ENCODE results near the gene SAP30BP.

Gene SAP30BP

DNA sequence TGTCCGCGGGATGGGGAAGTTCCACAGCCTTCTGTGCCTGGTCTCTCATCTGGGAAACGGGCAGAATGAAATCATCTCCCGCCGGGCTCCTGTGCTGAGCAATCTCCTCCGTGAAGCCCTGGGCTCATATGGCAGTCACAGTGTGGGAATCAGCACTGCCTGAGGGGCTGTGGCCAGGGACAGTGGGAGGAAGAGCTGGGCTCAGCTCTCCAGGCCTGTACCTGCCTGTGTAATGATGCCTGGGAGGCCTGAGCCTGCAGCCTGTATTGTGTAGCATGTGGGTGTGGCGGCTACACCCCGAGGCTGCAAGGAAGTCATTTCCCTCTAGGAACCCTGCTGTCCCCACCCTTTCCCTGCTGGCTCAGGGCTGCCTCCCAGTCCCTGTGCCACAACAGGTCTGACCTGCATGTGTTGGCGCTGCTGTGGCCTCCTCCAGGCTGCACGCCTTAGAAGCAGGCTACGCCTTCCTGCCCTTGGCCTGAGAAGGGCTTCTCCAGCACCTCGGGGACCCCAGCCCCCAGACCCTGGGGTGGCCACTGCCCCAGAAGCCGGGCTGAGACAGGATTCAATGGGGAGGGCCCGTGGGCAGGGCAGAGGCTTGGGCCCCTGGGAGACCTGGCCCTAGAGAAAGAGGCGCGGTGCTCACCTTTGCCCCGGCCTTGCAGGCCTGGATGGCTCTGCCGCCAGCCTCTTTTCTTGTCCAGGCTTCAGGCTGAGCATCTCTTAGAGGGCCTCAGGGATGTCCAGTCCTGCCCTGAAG lies 56.2 kb downstream of the SAP30BP start:
- peaks cover 45% of the 10 kb centered on the region for H3K27me3 ChIP-seq (ENCODE audit: control insufficient read depth, insufficient read depth, low read length, poor library complexity, severe bottlenecking)
- no peaks in the 10 kb centered on the region for H3K4me1 ChIP-seq (ENCODE audit: control insufficient read depth, insufficient read depth, low read length)
- WGBS, 2 experiments = 86 to 88% methylated on average over 18 of the region's 18 CpGs
- no peaks in the 10 kb centered on the region for H3K36me3 ChIP-seq (ENCODE audit: control insufficient read depth, insufficient read depth, low read length)
- no peak overlapping the region for H3K27ac ChIP-seq (ENCODE audit: insufficient read depth, low read depth, low read length, poor library complexity, severe bottlenecking)
- H3K4me3 ChIP-seq (ENCODE audit: insufficient read depth, low read depth, low read length) = no peak overlapping the region
- no peaks in the 10 kb centered on the region for H3K9me3 ChIP-seq (ENCODE audit: control insufficient read depth, low read length)

DNA sequence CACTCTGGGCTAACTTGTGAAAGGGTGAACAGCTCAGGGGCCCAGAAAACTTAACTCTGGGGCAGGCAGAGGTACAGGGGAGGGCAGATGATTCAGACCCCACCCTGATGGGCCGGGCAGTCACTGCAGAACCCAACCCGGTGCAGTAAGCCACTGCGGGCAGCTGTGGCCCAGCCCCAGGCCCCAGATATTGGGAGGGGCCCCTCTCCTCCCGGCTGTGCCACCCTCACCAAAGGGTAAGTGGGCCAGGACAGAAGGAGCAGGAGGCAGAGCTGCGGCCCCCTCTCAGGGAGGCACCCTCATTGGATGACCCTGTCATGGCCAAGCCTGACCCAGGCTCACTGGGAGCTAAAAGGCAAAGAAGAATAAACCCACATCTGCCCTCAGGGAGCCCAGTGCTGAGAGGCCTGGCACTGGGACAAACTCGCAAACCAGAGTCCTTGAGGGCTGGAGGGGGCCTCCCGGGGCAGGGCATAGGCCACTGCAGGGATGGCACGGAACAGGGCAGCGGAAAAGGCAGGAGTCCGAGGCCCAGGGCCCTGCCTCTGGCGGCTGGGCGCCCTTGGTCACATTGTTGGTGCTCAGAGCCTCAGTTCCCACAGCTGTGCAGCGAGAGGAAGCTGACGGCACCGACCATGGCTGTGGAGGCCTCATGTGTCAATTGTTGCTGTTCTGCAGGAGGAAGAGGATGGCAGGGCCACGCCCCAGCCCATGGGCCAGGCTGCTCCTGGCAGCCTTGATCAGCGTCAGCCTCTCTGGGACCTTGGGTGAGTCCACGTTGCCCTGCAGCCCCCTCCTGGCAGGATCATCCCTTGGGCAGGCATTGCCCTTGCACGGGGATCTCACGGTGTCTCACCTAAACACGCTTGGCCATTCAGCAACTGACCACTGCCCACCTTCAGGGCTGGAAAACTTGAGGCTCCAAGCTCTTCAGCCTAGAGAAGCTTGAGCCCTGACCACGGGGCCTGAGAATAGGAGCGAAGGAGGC lies 57.2 kb downstream of the SAP30BP start:
- H3K4me3 ChIP-seq (ENCODE audit: insufficient read depth, low read depth, low read length) = no peak overlapping the region
- H3K36me3 ChIP-seq (ENCODE audit: control insufficient read depth, insufficient read depth, low read length) = no peaks in the 10 kb centered on the region
- no peaks in the 10 kb centered on the region for H3K4me1 ChIP-seq (ENCODE audit: control insufficient read depth, insufficient read depth, low read length)
- no peaks in the 10 kb centered on the region for H3K9me3 ChIP-seq (ENCODE audit: control insufficient read depth, low read length)
- WGBS, 2 experiments = 90 to 92% methylated on average over 23 of the region's 23 CpGs
- H3K27me3 ChIP-seq (ENCODE audit: control insufficient read depth, insufficient read depth, low read length, poor library complexity, severe bottlenecking) = peaks cover 36% of the 10 kb centered on the region
- no peak overlapping the region for H3K27ac ChIP-seq (ENCODE audit: insufficient read depth, low read depth, low read length, poor library complexity, severe bottlenecking)

DNA sequence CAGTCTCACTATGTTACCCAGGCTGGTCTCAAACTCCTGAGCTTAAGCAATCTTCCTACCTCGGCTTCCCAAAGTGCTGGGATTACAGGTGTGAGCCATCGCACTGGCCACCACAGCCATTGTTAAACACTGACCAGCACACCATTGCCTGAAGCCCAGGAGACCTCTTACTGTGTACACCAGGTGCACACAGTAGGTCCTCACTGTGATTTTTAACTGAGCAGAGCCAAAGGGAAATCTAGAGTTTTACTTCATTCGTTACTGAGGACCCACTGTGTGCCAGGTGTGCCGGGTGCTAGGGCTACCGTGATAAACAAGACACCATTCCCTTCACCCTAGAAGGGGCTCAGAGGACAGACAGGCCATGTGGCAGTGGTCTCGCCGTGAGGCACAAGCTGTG lies 58.4 kb downstream of the SAP30BP start:
- Histone ChIP-seq H3K4me3 (ENCODE audit: insufficient read depth, low read depth, low read length) (no peak overlapping the region), H3K9me3 (ENCODE audit: control insufficient read depth, low read length) (no peaks in the 10 kb centered on the region), H3K36me3 (ENCODE audit: control insufficient read depth, insufficient read depth, low read length) (no peaks in the 10 kb centered on the region), H3K4me1 (ENCODE audit: control insufficient read depth, insufficient read depth, low read length) (no peaks in the 10 kb centered on the region), H3K27ac (ENCODE audit: insufficient read depth, low read depth, low read length, poor library complexity, severe bottlenecking) (no peak overlapping the region), H3K27me3 (ENCODE audit: control insufficient read depth, insufficient read depth, low read length, poor library complexity, severe bottlenecking) (peaks cover 24% of the 10 kb centered on the region)
- WGBS, 2 experiments = 94 to 96% methylated on average over 7 of the region's 7 CpGs

DNA sequence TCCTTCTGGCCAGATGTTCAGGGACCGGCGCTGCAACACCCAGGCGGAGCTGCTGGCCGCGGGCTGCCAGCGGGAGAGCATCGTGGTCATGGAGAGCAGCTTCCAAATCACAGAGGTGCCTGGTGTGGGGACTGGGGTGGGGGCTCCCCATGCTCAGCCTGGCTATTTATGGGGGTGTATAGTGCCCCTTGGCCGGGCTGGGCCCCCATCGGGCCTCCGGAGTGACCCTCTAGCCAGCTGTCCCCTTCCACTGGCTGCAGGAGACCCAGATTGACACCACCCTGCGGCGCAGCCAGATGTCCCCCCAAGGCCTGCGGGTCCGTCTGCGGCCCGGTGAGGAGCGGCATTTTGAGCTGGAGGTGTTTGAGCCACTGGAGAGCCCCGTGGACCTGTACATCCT lies 60.3 kb downstream of the SAP30BP start:
- H3K4me1 ChIP-seq (ENCODE audit: control insufficient read depth, insufficient read depth, low read length) = no peaks in the 10 kb centered on the region
- peaks cover 5% of the 10 kb centered on the region for H3K27me3 ChIP-seq (ENCODE audit: control insufficient read depth, insufficient read depth, low read length, poor library complexity, severe bottlenecking)
- H3K4me3 ChIP-seq (ENCODE audit: insufficient read depth, low read depth, low read length) = no peak overlapping the region
- H3K36me3 ChIP-seq (ENCODE audit: control insufficient read depth, insufficient read depth, low read length) = no peaks in the 10 kb centered on the region
- no peak overlapping the region for H3K27ac ChIP-seq (ENCODE audit: insufficient read depth, low read depth, low read length, poor library complexity, severe bottlenecking)
- no peaks in the 10 kb centered on the region for H3K9me3 ChIP-seq (ENCODE audit: control insufficient read depth, low read length)
- WGBS, 2 experiments = 93 to 95% methylated on average over 18 of the region's 18 CpGs

DNA sequence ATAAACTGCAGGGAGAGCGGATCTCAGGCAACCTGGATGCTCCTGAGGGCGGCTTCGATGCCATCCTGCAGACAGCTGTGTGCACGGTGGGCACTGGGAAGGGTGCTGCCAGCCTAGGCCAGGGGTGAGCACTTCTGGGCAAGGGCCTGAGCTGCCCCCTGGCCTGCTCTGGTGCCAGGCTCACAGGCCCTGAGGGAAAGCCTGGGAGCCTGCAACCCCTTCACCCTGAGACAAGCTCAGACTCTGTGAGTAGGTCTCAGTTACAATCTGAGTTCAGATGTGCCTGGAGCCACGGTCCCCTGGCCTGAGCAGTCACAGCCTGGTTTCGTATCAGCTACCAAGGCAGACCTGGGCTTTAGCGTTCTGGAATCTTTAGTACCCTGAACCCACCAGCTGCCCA lies 62.2 kb downstream of the SAP30BP start:
- Histone ChIP-seq H3K4me1 (ENCODE audit: control insufficient read depth, insufficient read depth, low read length) (no peaks in the 10 kb centered on the region), H3K27me3 (ENCODE audit: control insufficient read depth, insufficient read depth, low read length, poor library complexity, severe bottlenecking) (no peaks in the 10 kb centered on the region), H3K27ac (ENCODE audit: insufficient read depth, low read depth, low read length, poor library complexity, severe bottlenecking) (no peak overlapping the region), H3K4me3 (ENCODE audit: insufficient read depth, low read depth, low read length) (no peak overlapping the region), H3K9me3 (ENCODE audit: control insufficient read depth, low read length) (no peaks in the 10 kb centered on the region), H3K36me3 (ENCODE audit: control insufficient read depth, insufficient read depth, low read length) (no peaks in the 10 kb centered on the region)
- WGBS, 2 experiments = 95% methylated on average over 7 of the region's 7 CpGs

DNA sequence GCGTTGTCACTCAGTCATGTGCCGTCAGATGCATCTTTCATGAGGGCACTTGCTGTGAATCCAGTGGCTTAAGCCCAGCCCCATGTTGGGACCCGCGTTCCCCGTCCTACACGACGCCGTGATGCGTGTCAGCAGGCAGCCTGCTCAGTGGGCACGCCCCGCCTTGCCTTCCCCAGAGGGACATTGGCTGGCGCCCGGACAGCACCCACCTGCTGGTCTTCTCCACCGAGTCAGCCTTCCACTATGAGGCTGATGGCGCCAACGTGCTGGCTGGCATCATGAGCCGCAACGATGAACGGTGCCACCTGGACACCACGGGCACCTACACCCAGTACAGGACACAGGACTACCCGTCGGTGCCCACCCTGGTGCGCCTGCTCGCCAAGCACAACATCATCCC lies 62.9 kb downstream of the SAP30BP start:
- Histone ChIP-seq H3K4me3 (ENCODE audit: insufficient read depth, low read depth, low read length) (no peak overlapping the region), H3K27ac (ENCODE audit: insufficient read depth, low read depth, low read length, poor library complexity, severe bottlenecking) (no peak overlapping the region), H3K9me3 (ENCODE audit: control insufficient read depth, low read length) (no peaks in the 10 kb centered on the region), H3K36me3 (ENCODE audit: control insufficient read depth, insufficient read depth, low read length) (no peaks in the 10 kb centered on the region), H3K4me1 (ENCODE audit: control insufficient read depth, insufficient read depth, low read length) (no peaks in the 10 kb centered on the region), H3K27me3 (ENCODE audit: control insufficient read depth, insufficient read depth, low read length, poor library complexity, severe bottlenecking) (no peaks in the 10 kb centered on the region)
- WGBS, 2 experiments = 95 to 96% methylated on average over 24 of the region's 24 CpGs

DNA sequence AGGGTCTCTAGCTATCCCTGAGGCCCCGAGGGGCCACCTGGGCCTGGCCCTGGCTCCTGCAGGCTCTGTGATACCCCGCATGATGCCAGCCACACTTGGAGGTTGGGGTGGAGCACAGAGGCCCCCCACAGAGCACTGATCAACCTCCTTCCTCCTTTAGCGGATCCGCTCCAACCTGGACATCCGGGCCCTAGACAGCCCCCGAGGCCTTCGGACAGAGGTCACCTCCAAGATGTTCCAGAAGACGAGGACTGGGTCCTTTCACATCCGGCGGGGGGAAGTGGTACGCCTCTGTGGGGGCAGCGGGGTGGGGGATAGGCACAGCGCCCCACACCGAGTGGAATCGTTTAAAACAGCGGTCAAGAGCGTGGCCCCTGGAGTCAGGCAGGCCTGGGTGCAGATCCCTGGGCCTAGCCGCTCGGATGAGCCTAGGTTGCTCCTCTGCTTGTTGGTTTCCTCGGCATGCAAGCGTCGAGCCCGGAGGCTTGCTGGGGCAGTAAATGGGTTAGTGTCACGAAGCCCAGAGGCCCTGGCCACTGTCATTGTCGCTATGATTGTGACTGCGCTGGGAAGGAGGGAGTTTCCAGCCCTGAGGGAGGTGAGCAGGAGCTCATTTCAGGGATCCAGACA lies 64.1 kb downstream of the SAP30BP start:
- Histone ChIP-seq H3K4me1 (ENCODE audit: control insufficient read depth, insufficient read depth, low read length) (no peaks in the 10 kb centered on the region), H3K9me3 (ENCODE audit: control insufficient read depth, low read length) (no peaks in the 10 kb centered on the region), H3K27me3 (ENCODE audit: control insufficient read depth, insufficient read depth, low read length, poor library complexity, severe bottlenecking) (no peaks in the 10 kb centered on the region), H3K36me3 (ENCODE audit: control insufficient read depth, insufficient read depth, low read length) (no peaks in the 10 kb centered on the region), H3K27ac (ENCODE audit: insufficient read depth, low read depth, low read length, poor library complexity, severe bottlenecking) (no peak overlapping the region), H3K4me3 (ENCODE audit: insufficient read depth, low read depth, low read length) (no peak overlapping the region)
- 93 to 95% methylated on average over 26 of the region's 26 CpGs for WGBS, 2 experiments

DNA sequence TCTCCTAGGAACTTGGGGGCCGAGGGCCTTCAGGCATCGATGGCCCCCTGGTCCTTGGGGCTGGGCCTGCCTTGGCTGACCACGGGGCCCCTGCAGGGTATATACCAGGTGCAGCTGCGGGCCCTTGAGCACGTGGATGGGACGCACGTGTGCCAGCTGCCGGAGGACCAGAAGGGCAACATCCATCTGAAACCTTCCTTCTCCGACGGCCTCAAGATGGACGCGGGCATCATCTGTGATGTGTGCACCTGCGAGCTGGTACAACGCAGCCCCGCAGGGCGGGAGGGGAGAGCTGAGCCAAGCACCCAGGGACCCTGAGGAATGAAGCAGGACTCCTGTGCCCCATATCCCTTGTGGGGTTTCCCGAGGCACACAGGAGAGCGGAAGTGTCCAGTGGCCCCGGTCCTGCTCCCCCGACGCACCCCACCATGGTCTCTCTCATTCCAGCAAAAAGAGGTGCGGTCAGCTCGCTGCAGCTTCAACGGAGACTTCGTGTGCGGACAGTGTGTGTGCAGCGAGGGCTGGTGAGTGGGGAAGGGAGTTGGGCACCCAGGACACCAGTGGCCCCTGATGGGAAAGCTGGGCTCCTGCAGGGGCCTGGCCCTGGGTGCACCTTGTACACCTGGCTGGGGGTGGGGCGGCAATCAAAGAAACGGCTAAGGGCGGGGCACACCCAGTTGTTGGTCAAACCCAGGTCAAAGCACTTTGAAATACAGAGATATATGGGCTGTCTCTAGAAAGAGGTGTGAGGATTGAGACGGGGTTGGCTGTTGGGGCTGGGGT lies 64.8 kb downstream of the SAP30BP start:
- Histone ChIP-seq H3K4me3 (ENCODE audit: insufficient read depth, low read depth, low read length) (no peak overlapping the region), H3K9me3 (ENCODE audit: control insufficient read depth, low read length) (no peaks in the 10 kb centered on the region), H3K4me1 (ENCODE audit: control insufficient read depth, insufficient read depth, low read length) (no peaks in the 10 kb centered on the region), H3K36me3 (ENCODE audit: control insufficient read depth, insufficient read depth, low read length) (no peaks in the 10 kb centered on the region), H3K27ac (ENCODE audit: insufficient read depth, low read depth, low read length, poor library complexity, severe bottlenecking) (no peak overlapping the region), H3K27me3 (ENCODE audit: control insufficient read depth, insufficient read depth, low read length, poor library complexity, severe bottlenecking) (no peaks in the 10 kb centered on the region)
- WGBS, 2 experiments = 95% methylated on average over 31 of the region's 31 CpGs

DNA sequence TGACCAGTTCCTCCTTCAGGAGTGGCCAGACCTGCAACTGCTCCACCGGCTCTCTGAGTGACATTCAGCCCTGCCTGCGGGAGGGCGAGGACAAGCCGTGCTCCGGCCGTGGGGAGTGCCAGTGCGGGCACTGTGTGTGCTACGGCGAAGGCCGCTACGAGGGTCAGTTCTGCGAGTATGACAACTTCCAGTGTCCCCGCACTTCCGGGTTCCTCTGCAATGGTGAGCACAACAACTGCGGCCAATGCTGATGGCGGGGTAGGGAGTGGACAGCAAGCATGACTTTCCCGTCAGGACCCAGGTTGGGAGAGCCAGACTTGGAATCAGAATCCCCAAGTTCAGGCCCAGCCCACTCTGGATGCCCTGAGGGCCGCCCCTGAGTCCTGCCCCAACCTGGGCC lies 66.3 kb downstream of the SAP30BP start:
- WGBS, 2 experiments = 94 to 95% methylated on average over 18 of the region's 18 CpGs
- H3K36me3 ChIP-seq (ENCODE audit: control insufficient read depth, insufficient read depth, low read length) = no peaks in the 10 kb centered on the region
- H3K4me1 ChIP-seq (ENCODE audit: control insufficient read depth, insufficient read depth, low read length) = peaks cover 6% of the 10 kb centered on the region
- no peak overlapping the region for H3K4me3 ChIP-seq (ENCODE audit: insufficient read depth, low read depth, low read length)
- no peaks in the 10 kb centered on the region for H3K9me3 ChIP-seq (ENCODE audit: control insufficient read depth, low read length)
- no peak overlapping the region for H3K27ac ChIP-seq (ENCODE audit: insufficient read depth, low read depth, low read length, poor library complexity, severe bottlenecking)
- no peaks in the 10 kb centered on the region for H3K27me3 ChIP-seq (ENCODE audit: control insufficient read depth, insufficient read depth, low read length, poor library complexity, severe bottlenecking)

Data from ectodermal cell (in vitro differentiated cells).